Fibroblast of the aortic adventitia (primary cell): ENCODE measurements around the gene SH3RF3. TPM values are rescaled to one million over a fixed set of nuclear protein-coding genes. Genes with fewer than 3 reads are reported as not detected.
"Not testable (repeated sequence)": the region's sequence is repeated elsewhere in the genome, so short reads cannot be mapped to it uniquely, and the experiment has no call there.

Experiments
- DNase-seq: peaks from one replicate; pipeline ENCODE4 v3.0.0-alpha.2; 2010; ENCODE audit warnings: low read depth
- H3K4me3 ChIP-seq: 2 replicates; pipeline ENCODE4 v1.5.1; 2011; ENCODE audit warnings: low read depth, mild to moderate bottlenecking, control low read depth, low read length, moderate library complexity
- CTCF ChIP-seq: IDR thresholded peaks from 2 replicates; pipeline ENCODE4 v1.5.1; 2011; ENCODE audit warnings: mild to moderate bottlenecking, low read length, control low read depth, inconsistent platforms; ENCODE audit not compliant: insufficient read depth
- total RNA-seq: library from RNA; depleted of rRNA; stranded (reverse); fragments of >200 nt; gene quantifications from 2 replicates; pipeline ENCODE4 v1.2.3, GENCODE V29; 2012; ENCODE audit warnings: low replicate concordance

Gene SH3RF3
- total RNA-seq, 1 donor = 8.4 TPM

GRCh38 chr2:109117780-109118179 is 11.2 kb upstream of the SH3RF3 start:
- H3K4me3 ChIP-seq = no peak overlapping the region
- no peak for DNase-seq
- TF ChIP-seq CTCF = no peak

DNA sequence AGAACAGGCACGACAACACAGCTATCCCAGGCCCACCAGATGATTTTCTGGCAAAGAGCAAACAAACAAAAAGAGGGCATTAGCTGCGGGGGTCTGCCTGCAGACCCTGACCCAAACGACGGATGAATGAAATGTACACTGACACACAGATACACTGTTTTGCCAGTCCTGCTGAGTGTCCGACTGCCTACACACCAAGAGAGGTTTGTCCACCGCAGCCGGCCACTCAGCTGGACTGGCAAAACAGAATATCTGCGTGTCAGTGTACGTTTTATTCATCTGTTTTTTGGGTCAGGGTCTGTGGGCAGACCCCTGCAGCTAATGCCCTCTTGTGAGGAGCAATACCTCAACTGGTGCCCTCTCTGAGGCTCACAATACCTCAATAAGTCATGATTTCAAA is 10.7 kb upstream of the SH3RF3 start:
- DNase-seq = no peak
- no peak for TF ChIP-seq CTCF
- H3K4me3 ChIP-seq = no peak overlapping the region

GRCh38 chr2:109120166-109120565 is 8.8 kb upstream of the SH3RF3 start:
- no peak for DNase-seq
- H3K4me3 ChIP-seq = no peak overlapping the region
- TF ChIP-seq CTCF = no peak

GRCh38 chr2:109120686-109121085 is 8.3 kb upstream of the SH3RF3 start:
- DNase-seq, H3K4me3 ChIP-seq: not testable (repeated sequence)

- no peak overlapping the region for H3K4me3 ChIP-seq
Measured at GRCh38 chr2:109123586-109124201, 5.3 kb upstream of the SH3RF3 start.

GRCh38 chr2:109124982-109125592 is 3.9 kb upstream of the SH3RF3 start:
- peak overlapping the region; percentile 14 for H3K4me3 ChIP-seq
- no peak for TF ChIP-seq CTCF
- DNase-seq = no peak

More at GRCh38 chr2:109123586-109124201, 5.3 kb upstream of the SH3RF3 start:
- no peak for DNase-seq
- TF ChIP-seq CTCF = no peak

GRCh38 chr2:109125593-109126500 is 3.2 kb upstream of the SH3RF3 start:
- no peak for TF ChIP-seq CTCF
- H3K4me3 ChIP-seq = no peak overlapping the region
- DNase-seq = peak; percentile 99
